ENCODE data around the gene ZNF628.

ZNF628 gene

GRCh38 chr19:55481148-55481793, 4.9 kb downstream of the ZNF628 start:
- H3K4me1 ChIP-seq (ENCODE audit: insufficient read depth, low read length) = peaks cover 4% of the 10 kb centered on the region; the same call in 1 of the 2 replicates
- H3K9ac ChIP-seq (ENCODE audit: low read depth, low read length) = no peak overlapping the region

GRCh38 chr19:55481794-55482155, 5.4 kb downstream of the ZNF628 start:
- H3K36me3 ChIP-seq (ENCODE audit: insufficient read depth, low read length) = no peaks in the 10 kb centered on the region
- no peaks in the 10 kb centered on the region for H3K9me3 ChIP-seq (ENCODE audit: control insufficient read depth, insufficient read depth, low read length)
- no peak overlapping the region for H3K9ac ChIP-seq (ENCODE audit: low read depth, low read length)
- H3K4me1 ChIP-seq (ENCODE audit: insufficient read depth, low read length) = peaks cover 5% of the 10 kb centered on the region; the same call in 1 of the 2 replicates

More at GRCh38 chr19:55481148-55481793, 4.9 kb downstream of the ZNF628 start:
- H3K9me3 ChIP-seq (ENCODE audit: control insufficient read depth, insufficient read depth, low read length) = no peaks in the 10 kb centered on the region
- no peaks in the 10 kb centered on the region for H3K36me3 ChIP-seq (ENCODE audit: insufficient read depth, low read length)

GRCh38 chr19:55482156-55482961, 5.9 kb downstream of the ZNF628 start:
- Histone ChIP-seq H3K36me3 (ENCODE audit: insufficient read depth, low read length) (no peaks in the 10 kb centered on the region), H3K9me3 (ENCODE audit: control insufficient read depth, insufficient read depth, low read length) (no peaks in the 10 kb centered on the region), H3K4me1 (ENCODE audit: insufficient read depth, low read length) (peaks cover 11% of the 10 kb centered on the region; the same call in 1 of the 2 replicates), H3K9ac (ENCODE audit: low read depth, low read length) (no peak overlapping the region; the same call in 1 of the 2 replicates)

- peaks cover 11% of the 10 kb centered on the region; the same call in 1 of the 2 replicates for H3K4me1 ChIP-seq (ENCODE audit: insufficient read depth, low read length)
- H3K9me3 ChIP-seq (ENCODE audit: control insufficient read depth, insufficient read depth, low read length) = no peaks in the 10 kb centered on the region
- no peak overlapping the region for H3K9ac ChIP-seq (ENCODE audit: low read depth, low read length)
- H3K36me3 ChIP-seq (ENCODE audit: insufficient read depth, low read length) = no peaks in the 10 kb centered on the region
Observed at GRCh38 chr19:55482967-55483705, 6.7 kb downstream of the ZNF628 start.

- H3K9ac ChIP-seq (ENCODE audit: low read depth, low read length) = peak overlapping the region; percentile 83
- no peaks in the 10 kb centered on the region for H3K9me3 ChIP-seq (ENCODE audit: control insufficient read depth, insufficient read depth, low read length)
- no peaks in the 10 kb centered on the region for H3K36me3 ChIP-seq (ENCODE audit: insufficient read depth, low read length)
- H3K4me1 ChIP-seq (ENCODE audit: insufficient read depth, low read length) = peaks cover 11% of the 10 kb centered on the region; the same call in 1 of the 2 replicates
Observed at GRCh38 chr19:55483706-55484592, 7.5 kb downstream of the ZNF628 start.

GRCh38 chr19:55484593-55485438, 8.4 kb downstream of the ZNF628 start, which contains the start of gene NAT14:
TSS of gene NAT14 (plus strand) at chr19:55485188. CDS start at chr19:55485709, 521 bp downstream.
- peak within 1 kb of the TSS; percentile 83 for H3K9ac ChIP-seq (ENCODE audit: low read depth, low read length)
- peaks cover 18% of the 10 kb centered on the region; the same call in 1 of the 2 replicates for H3K4me1 ChIP-seq (ENCODE audit: insufficient read depth, low read length)
- no peaks in the 10 kb centered on the region for H3K36me3 ChIP-seq (ENCODE audit: insufficient read depth, low read length)
- no peaks in the 10 kb centered on the region for H3K9me3 ChIP-seq (ENCODE audit: control insufficient read depth, insufficient read depth, low read length)

- Histone ChIP-seq H3K36me3 (ENCODE audit: insufficient read depth, low read length) (no peaks in the 10 kb centered on the region), H3K4me1 (ENCODE audit: insufficient read depth, low read length) (peaks cover 18% of the 10 kb centered on the region; the same call in 1 of the 2 replicates), H3K9ac (ENCODE audit: low read depth, low read length) (peak overlapping the region; percentile 83), H3K9me3 (ENCODE audit: control insufficient read depth, insufficient read depth, low read length) (no peaks in the 10 kb centered on the region)
Observed at GRCh38 chr19:55485439-55486011, 9.1 kb downstream of the ZNF628 start.

GRCh38 chr19:55486043-55486970, 9.9 kb downstream of the ZNF628 start:
- no peaks in the 10 kb centered on the region for H3K9me3 ChIP-seq (ENCODE audit: control insufficient read depth, insufficient read depth, low read length)
- no peak overlapping the region; the same call in 1 of the 2 replicates for H3K9ac ChIP-seq (ENCODE audit: low read depth, low read length)
- no peaks in the 10 kb centered on the region for H3K36me3 ChIP-seq (ENCODE audit: insufficient read depth, low read length)
- H3K4me1 ChIP-seq (ENCODE audit: insufficient read depth, low read length) = peaks cover 18% of the 10 kb centered on the region; the same call in 1 of the 2 replicates

- peak overlapping the region; percentile 22 for H3K9ac ChIP-seq (ENCODE audit: low read depth, low read length)
- no peaks in the 10 kb centered on the region for H3K36me3 ChIP-seq (ENCODE audit: insufficient read depth, low read length)
- no peaks in the 10 kb centered on the region for H3K9me3 ChIP-seq (ENCODE audit: control insufficient read depth, insufficient read depth, low read length)
- H3K4me1 ChIP-seq (ENCODE audit: insufficient read depth, low read length) = peaks cover 18% of the 10 kb centered on the region; the same call in 1 of the 2 replicates
Observed at GRCh38 chr19:55486971-55487923, 10.8 kb downstream of the ZNF628 start.

GRCh38 chr19:55487924-55488687, 11.7 kb downstream of the ZNF628 start, which contains the start of gene SSC5D:
TSS of gene SSC5D (plus strand) at chr19:55488436. CDS start at chr19:55488590, 154 bp downstream.
- no peaks in the 10 kb centered on the region for H3K9me3 ChIP-seq (ENCODE audit: control insufficient read depth, insufficient read depth, low read length)
- no peaks in the 10 kb centered on the region for H3K36me3 ChIP-seq (ENCODE audit: insufficient read depth, low read length)
- H3K4me1 ChIP-seq (ENCODE audit: insufficient read depth, low read length) = peaks cover 18% of the 10 kb centered on the region; the same call in 1 of the 2 replicates
- peak within 1 kb of the TSS; percentile 35 for H3K9ac ChIP-seq (ENCODE audit: low read depth, low read length)

All from ES-I3 (cell line).